Uterus (tissue), 4 donors: ENCODE data around the gene SEMA3B. TPM values are rescaled to one million over a fixed set of nuclear protein-coding genes. Genes with fewer than 3 reads are reported as not detected.
A peak's percentile ranks its signal among the peaks of the same experiment; 100 is the strongest.

ENCODE experiments used
- DNase-seq, 2 donors: peaks; one replicate each; pipeline ENCODE4 v3.0.0-alpha.2; 2019 to 2020
- H3K27ac ChIP-seq, 2 donors: fragments of 200-600 bp; sonication (generic); 1 replicate in 1 of 2; 2 replicates in 1 of 2; pipeline ENCODE4 v1.5.1; 2016 to 2018
- H3K27me3 ChIP-seq, 2 donors: fragments of 200-600 bp; sonication (generic); one replicate each; pipeline ENCODE4 v1.5.1; 2018 to 2019; ENCODE audit warnings: control low read depth in 1 of 2
- H3K36me3 ChIP-seq, 2 donors: fragments of 200-600 bp; sonication (generic); one replicate each; pipeline ENCODE4 v1.5.1; 2019; ENCODE audit warnings: control low read depth in 1 of 2
- H3K4me1 ChIP-seq, 2 donors: fragments of 200-600 bp; sonication (generic); one replicate each; pipeline ENCODE4 v1.5.1; 2018 to 2019; ENCODE audit warnings: control low read depth in 1 of 2
- H3K4me3 ChIP-seq, 2 donors: fragments of 200-600 bp; sonication (generic); 1 replicate in 1 of 2; 2 replicates in 1 of 2; pipeline ENCODE4 v1.5.1; 2018 to 2019; ENCODE audit warnings: mild to moderate bottlenecking in 1 of 2
- H3K9me3 ChIP-seq, 2 donors: fragments of 200-600 bp; sonication (generic); one replicate each; pipeline ENCODE4 v1.5.1; 2019; ENCODE audit warnings: control low read depth in 1 of 2
- POLR2A ChIP-seq, 2 donors: fragments of 450-650 bp; IDR thresholded peaks; one replicate each; pipeline ENCODE4 v1.6.1; 2016; ENCODE audit warnings: antibody characterized with exemption in 2 of 2, mild to moderate bottlenecking in 1 of 2, moderate library complexity in 1 of 2
- intact Hi-C: fragments of 100-400 bp; cut with DNase I; formaldehyde crosslinking; loops from one replicate; pipeline ENCODE4 v1.15.1; 2023; ENCODE audit warnings: low total_unique reads
- total RNA-seq, 4 donors: library from RNA; depleted of rRNA in 3 of 4; stranded (reverse); fragments of >200 nt in 3 of 4; gene quantifications; one replicate each; pipeline versions ENCODE4 v1.1.0 to v1.2.4, GENCODE V29; 2014 to 2023
- TF ChIP-seq, protein P1 (sequence below), 4 experiments: fragments of 200-600 bp in 2 of 4; fragments of 450-650 bp in 2 of 4; sonication (generic) in 2 of 4; IDR thresholded peaks; one replicate each; pipeline ENCODE4 v1.5.1; 2016 to 2019; ENCODE audit warnings: antibody characterized with exemption in 4 of 4, mild to moderate bottlenecking in 2 of 4, moderate library complexity in 1 of 4
- donor health status: DM: yes; HTN: yes; CAD: no.

SEMA3B gene
- total RNA-seq, 4 donors from 2014 or later, result 24.1 to 113 (median 77.2) TPM

DNA sequence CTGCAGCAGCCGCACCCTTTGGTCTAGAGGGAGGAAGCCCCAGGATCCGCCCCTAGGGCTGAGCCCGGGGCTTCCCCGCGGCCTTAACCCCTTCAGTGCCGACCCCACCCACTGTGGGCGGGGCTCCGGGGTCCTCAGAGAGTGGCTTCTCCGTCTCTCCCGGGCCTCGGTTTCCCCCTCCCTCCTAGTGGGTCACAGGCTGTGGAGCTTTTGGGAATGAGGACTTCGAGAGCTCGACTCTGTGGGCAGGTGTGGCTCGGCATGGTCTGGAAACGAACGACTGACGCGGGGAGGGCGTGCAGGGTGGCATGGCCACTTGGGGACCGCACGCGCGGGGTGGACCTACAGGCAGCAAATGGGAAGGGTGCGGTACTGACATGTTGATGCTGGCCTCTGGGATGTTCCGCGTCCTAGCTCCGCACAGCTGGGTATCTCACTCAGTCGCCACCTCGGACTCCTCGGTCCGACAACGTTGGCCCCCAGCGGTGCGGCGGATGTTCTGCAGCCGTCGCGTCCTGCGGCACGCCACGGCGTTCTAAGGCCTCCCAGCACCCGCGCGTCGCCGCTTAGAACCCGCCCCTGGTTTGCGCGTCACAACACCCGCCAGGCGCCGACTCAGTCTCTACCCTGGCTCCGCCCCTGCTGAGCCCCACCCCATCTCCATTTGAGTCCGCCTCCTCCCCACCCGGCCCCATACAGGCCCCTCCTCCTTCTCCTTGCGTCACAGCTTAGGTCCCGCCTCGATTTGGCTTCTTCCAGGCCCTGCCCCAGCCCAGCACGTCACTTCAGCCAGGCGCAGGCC, 30.1 kb downstream of the SEMA3B start, which contains the start of the genes HYAL3 and NAA80:
Gene HYAL3, minus strand, starts transcription at position 570 of the 802 bp plus-strand sequence. CDS start 3,803 bp downstream, outside the sequence.
Gene NAA80, minus strand, starts transcription at position 570 of the 802 bp plus-strand sequence. CDS start 1,942 bp downstream, outside the sequence.
- intact Hi-C loops, result no loop called here
- H3K4me1 ChIP-seq, result peaks cover 0 to 8% of the 10 kb centered on the region in 2 donors

GRCh38 chr3:50299638-50299928, 30.6 kb downstream of the SEMA3B start:
- no peaks in the 10 kb centered on the region for H3K9me3 ChIP-seq
- TF ChIP-seq, protein P1, sequence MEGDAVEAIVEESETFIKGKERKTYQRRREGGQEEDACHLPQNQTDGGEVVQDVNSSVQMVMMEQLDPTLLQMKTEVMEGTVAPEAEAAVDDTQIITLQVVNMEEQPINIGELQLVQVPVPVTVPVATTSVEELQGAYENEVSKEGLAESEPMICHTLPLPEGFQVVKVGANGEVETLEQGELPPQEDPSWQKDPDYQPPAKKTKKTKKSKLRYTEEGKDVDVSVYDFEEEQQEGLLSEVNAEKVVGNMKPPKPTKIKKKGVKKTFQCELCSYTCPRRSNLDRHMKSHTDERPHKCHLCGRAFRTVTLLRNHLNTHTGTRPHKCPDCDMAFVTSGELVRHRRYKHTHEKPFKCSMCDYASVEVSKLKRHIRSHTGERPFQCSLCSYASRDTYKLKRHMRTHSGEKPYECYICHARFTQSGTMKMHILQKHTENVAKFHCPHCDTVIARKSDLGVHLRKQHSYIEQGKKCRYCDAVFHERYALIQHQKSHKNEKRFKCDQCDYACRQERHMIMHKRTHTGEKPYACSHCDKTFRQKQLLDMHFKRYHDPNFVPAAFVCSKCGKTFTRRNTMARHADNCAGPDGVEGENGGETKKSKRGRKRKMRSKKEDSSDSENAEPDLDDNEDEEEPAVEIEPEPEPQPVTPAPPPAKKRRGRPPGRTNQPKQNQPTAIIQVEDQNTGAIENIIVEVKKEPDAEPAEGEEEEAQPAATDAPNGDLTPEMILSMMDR (IDR thresholded peaks at IDR 0.05), result no peak
- no peak for TF ChIP-seq POLR2A (IDR thresholded peaks at IDR 0.05)
- DNase-seq, result no peak
- no peaks in the 10 kb centered on the region for H3K36me3 ChIP-seq
- H3K27me3 ChIP-seq, result no peaks in the 10 kb centered on the region
- H3K27ac ChIP-seq, result peak overlapping the region; percentile 85 to 87
- H3K4me3 ChIP-seq, result peak overlapping the region; percentile 46 to 48
- intact Hi-C loops, result no loop called here
- H3K4me1 ChIP-seq, result peaks cover 0 to 8% of the 10 kb centered on the region in 2 donors

More for the DNA sequence above, 30.1 kb downstream of the SEMA3B start, which contains the start of the genes HYAL3 and NAA80:
- Histone ChIP-seq H3K9me3 (no peaks in the 10 kb centered on the region), H3K27ac (peak within 1 kb of the TSS; percentile 87 to 92), H3K27me3 (no peaks in the 10 kb centered on the region), H3K36me3 (no peaks in the 10 kb centered on the region), H3K4me3 (peak within 1 kb of the TSS; percentile 52 to 70)
- DNase-seq, result peak; percentile 99 to 100
- TF ChIP-seq POLR2A (IDR thresholded peaks at IDR 0.05), result peak; percentile 96 to 98
- TF ChIP-seq, protein P1 (IDR thresholded peaks at IDR 0.05), result peak; percentile 12 to 65 (median 38)

DNA sequence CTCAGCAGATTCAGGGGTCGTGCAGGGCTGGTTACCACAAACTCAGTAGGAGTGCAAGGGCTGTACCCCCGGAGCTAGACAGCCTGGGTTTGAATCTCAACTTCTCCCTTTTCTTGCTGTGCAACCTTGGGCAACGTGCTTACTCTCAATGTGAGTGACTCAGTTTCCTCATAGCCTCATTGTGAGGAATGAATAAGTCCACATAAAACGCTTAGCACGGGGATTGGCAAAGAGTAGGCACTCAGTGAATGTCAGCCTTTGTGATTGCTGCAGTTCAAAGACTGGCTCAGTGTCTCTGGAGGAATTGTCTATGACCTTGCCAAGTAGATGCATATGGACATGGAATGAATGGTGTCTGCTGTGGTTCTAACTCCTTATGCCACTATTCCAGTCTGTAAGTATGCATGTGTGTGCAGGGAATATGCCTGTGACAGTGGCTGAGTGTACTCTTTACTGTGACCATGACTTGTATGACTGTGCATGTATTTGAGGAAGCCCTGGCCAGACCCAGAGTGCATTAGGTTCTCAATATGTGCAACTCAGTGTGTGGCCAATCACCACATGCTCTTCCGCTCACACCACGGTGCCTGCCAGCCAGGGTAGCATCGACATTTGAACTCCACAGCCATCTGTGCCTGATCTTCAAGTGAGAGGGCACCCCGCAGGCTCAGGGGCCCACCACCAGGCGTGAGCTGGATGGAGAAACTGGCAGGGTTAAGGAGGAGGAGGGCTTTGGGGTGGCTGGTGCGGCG, 31.2 kb downstream of the SEMA3B start:
- no peaks in the 10 kb centered on the region for H3K36me3 ChIP-seq
- H3K27me3 ChIP-seq, result no peaks in the 10 kb centered on the region
- H3K4me3 ChIP-seq, result peak overlapping the region; percentile 46 to 48
- no peaks in the 10 kb centered on the region for H3K9me3 ChIP-seq
- peaks cover 0 to 8% of the 10 kb centered on the region in 2 donors for H3K4me1 ChIP-seq
- peak in 1 of 2 donors; percentile 36 for DNase-seq
- TF ChIP-seq POLR2A (IDR thresholded peaks at IDR 0.05), result no peak
- TF ChIP-seq, protein P1 (IDR thresholded peaks at IDR 0.05), result no peak
- H3K27ac ChIP-seq, result peak overlapping the region; percentile 85 to 87
- intact Hi-C loops, result no loop called here

DNA sequence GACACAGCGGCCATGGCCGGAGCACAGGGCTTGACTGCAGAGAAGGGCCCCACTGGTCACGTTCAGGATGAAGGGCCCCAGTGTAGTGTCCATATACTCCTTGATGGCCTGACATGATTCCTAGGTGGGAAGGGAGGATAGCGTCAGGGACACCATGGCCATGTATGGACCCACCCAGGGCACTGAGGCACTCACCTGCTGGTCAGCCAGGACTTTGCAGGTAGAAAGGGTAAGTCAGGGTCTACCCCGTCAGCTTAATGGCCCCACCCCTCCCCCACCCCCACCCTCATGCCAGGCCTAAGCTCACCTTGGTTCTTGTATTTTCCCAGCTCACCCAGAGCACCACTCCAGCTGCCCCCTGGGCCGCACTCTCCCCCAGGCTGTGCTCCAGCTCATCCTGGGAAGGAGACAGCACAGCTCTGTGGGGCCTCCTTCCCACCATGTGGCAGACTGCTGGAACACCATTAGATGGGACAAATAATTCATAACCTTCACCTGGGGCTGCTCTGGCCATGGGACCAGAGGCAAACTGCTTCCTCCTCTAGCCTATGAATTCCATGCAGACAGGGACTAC, 31.8 kb downstream of the SEMA3B start:
- peak overlapping the region; percentile 85 to 87 for H3K27ac ChIP-seq
- no peak overlapping the region for H3K4me3 ChIP-seq
- intact Hi-C loops, result no loop called here
- DNase-seq, result no peak
- no peaks in the 10 kb centered on the region for H3K9me3 ChIP-seq
- H3K4me1 ChIP-seq, result peaks cover 0 to 8% of the 10 kb centered on the region in 2 donors
- no peaks in the 10 kb centered on the region for H3K27me3 ChIP-seq
- no peaks in the 10 kb centered on the region for H3K36me3 ChIP-seq
- TF ChIP-seq, protein P1 (IDR thresholded peaks at IDR 0.05), result no peak
